Measurements from ENCODE around the gene KCNA3. TPM values are rescaled to one million over a fixed set of nuclear protein-coding genes. Genes with fewer than 3 reads are reported as not detected.

The KCNA3 gene
- total and polyA plus RNA-seq, 9 of the 15 experiments (the other 6 are each of a cell fraction or from before 2014, with no cell fraction given): not detected

- DNase-seq (ENCODE audit: extremely low read depth in 1 of 4, low spot score in 3 of 4): peak in 1 of 4 experiments; percentile 4
- peak; percentile 68 for ATAC-seq
- Histone ChIP-seq H3K27ac (ENCODE audit: extremely low read depth, low read depth, low read length) (no peak overlapping the region), H3K9ac (ENCODE audit: insufficient read depth in 1 of 2, low read depth in 2 of 2, low read length in 2 of 2) (no peak overlapping the region), H3K4me1 (replicated peaks in 1 of 2; ENCODE audit: control insufficient read depth in 2 of 2, insufficient read depth in 2 of 2, low read length in 2 of 2) (no peaks in the 10 kb centered on the region), H3K36me3 (ENCODE audit: control insufficient read depth, insufficient read depth, low read length) (no peaks in the 10 kb centered on the region), H2AFZ (ENCODE audit: low read depth, low read length) (no peak overlapping the region), H3K27me3 (ENCODE audit: control insufficient read depth in 2 of 2, insufficient read depth in 2 of 2, low read length in 2 of 2) (no peaks in the 10 kb centered on the region; a peak in 1 of 5 replicates), H3K9me3 (replicated peaks; ENCODE audit: control insufficient read depth, insufficient read depth, low read depth, low read length) (no peaks in the 10 kb centered on the region), H3K9me1 (ENCODE audit: control insufficient read depth, insufficient read depth, low read length) (no peaks in the 10 kb centered on the region), H3K79me2 (ENCODE audit: control insufficient read depth, insufficient read depth, low read length) (no peaks in the 10 kb centered on the region), H4K20me1 (replicated peaks; ENCODE audit: control insufficient read depth, insufficient read depth, low read length) (no peaks in the 10 kb centered on the region), H3K4me3 (no peak overlapping the region), H3K4me2 (ENCODE audit: insufficient read depth, low read length) (no peak overlapping the region)
- POLR2A ChIA-PET: interaction anchor here (1.5 kb wide), 1 partner anchor 8 kb away, joined by 4 read pairs; no protein-coding TSS in a partner anchor
- no peak for FAIRE-seq
- WGBS (ENCODE audit: insufficient coverage, low coverage, missing lambda C conversion rate): 3% methylated on average over 4 of the region's 4 CpGs
- no TSS peak for BruUV-seq (replicated peaks)
- TF ChIP-seq CTCFL (IDR thresholded peaks at IDR 0.05; ENCODE audit: borderline replicate concordance, insufficient read depth, low read depth, low read length, poor library complexity, severe bottlenecking): peak; percentile 21
- no peak for TF ChIP-seq FOXJ3 (CRISPR knock-in tag; IDR thresholded peaks at IDR 0.05)
- TF ChIP-seq NEUROD1 (IDR thresholded peaks at IDR 0.05; ENCODE audit: borderline replicate concordance, low read depth, low read length, partially characterized antibody): no peak
- peak; percentile 13 to 44 (median 15); a peak in 2 of 6 replicates for TF ChIP-seq CTCF (IDR thresholded peaks at IDR 0.05 in 2 of 3, conservative IDR thresholded peaks at IDR 0.05 in 1 of 3; ENCODE audit: insufficient read depth in 2 of 3, low read depth in 1 of 3, low read length in 3 of 3)
- CTCF ChIA-PET (ENCODE audit: low intra/inter-chr PET ratio): no interaction called here
- intact Hi-C loops (cut with micrococcal nuclease): no loop called here
- in situ Hi-C loops (cut with MboI): no loop called here
Measured at GRCh38 chr1:110686188-110686587, 11.4 kb upstream of the KCNA3 start.
